ENCODE data around the gene ZNF550. TPM values are rescaled to one million over a fixed set of nuclear protein-coding genes. Genes with fewer than 3 reads are reported as not detected.

ZNF550 gene
- total and polyA plus RNA-seq, 10 of the 15 experiments (the other 5 are each of a cell fraction or from before 2014, with no cell fraction given), result 2.6 to 14.0 (median 7.4) TPM

GRCh38 chr19:57599761-57600383, 40.2 kb upstream of the ZNF550 start, which contains the start of gene ZNF530 (continued):
- TF ChIP-seq E4F1 (IDR thresholded peaks at IDR 0.05; ENCODE audit: borderline replicate concordance, partially characterized antibody) (peak; percentile 25), GABPA (IDR thresholded peaks at IDR 0.05; ENCODE audit: low read depth) (peak; percentile 97), YBX1 (IDR thresholded peaks at IDR 0.05) (no peak), TAF1 (IDR thresholded peaks at IDR 0.05; ENCODE audit: borderline replicate concordance, low read depth, low read length) (peak; percentile 61; the same call in 1 of the 2 replicates), MXI1 (IDR thresholded peaks at IDR 0.05; ENCODE audit: low read depth, low read length) (peak; percentile 58; the same call in 1 of the 2 replicates), PKNOX1 (IDR thresholded peaks at IDR 0.05) (peak; percentile 56), EP300 (IDR thresholded peaks at IDR 0.05; ENCODE audit: borderline replicate concordance in 1 of 2, control insufficient read depth in 1 of 2, low read depth in 2 of 2, low read length in 2 of 2) (0 out of 4 replicates have a peak, but pooled peaks of 1 of the 2 experiments have one; percentile 20), ELK1 (IDR thresholded peaks at IDR 0.05; ENCODE audit: low read depth, low read length) (peak; percentile 46; the same call in 1 of the 2 replicates), CREM (IDR thresholded peaks at IDR 0.05; ENCODE audit: low read depth) (peak; percentile 77; the same call in 1 of the 2 replicates), POLR2AphosphoS2 (IDR thresholded peaks at IDR 0.05; ENCODE audit: low read depth, low read length) (0 out of 2 replicates have a peak, but pooled peaks have one; percentile 59), ATF2 (IDR thresholded peaks at IDR 0.05; ENCODE audit: low read length) (no peak), POU2F2 (IDR thresholded peaks at IDR 0.05; ENCODE audit: borderline replicate concordance, low read depth, low read length) (0 out of 3 replicates have a peak, but pooled peaks have one; percentile 46), TCF12 (IDR thresholded peaks at IDR 0.05; ENCODE audit: low read depth, low read length) (no peak), CBFB (IDR thresholded peaks at IDR 0.05; ENCODE audit: low read depth) (peak; percentile 29; the same call in 1 of the 2 replicates), KAT2A (conservative IDR thresholded peaks at IDR 0.05; ENCODE audit: control insufficient read depth, low read depth, low read length) (no peak), SMC3 (IDR thresholded peaks at IDR 0.05; ENCODE audit: borderline replicate concordance, low read length) (no peak), E2F8 (IDR thresholded peaks at IDR 0.05; ENCODE audit: low read depth, partially characterized antibody) (peak; percentile 64), MEF2A (IDR thresholded peaks at IDR 0.05; ENCODE audit: insufficient read depth, low read depth, low read length) (no peak), PAX5 (IDR thresholded peaks at IDR 0.05; ENCODE audit: borderline replicate concordance, low read depth, low read length) (peak; percentile 65; the same call in 1 of the 2 replicates), POLR2A (IDR thresholded peaks at IDR 0.05; ENCODE audit: low read depth, low read length) (peak; percentile 78)
